IPS-18c (cell line): ENCODE data around the gene FAM83G.
"Not testable (repeated sequence)": the region's sequence is repeated elsewhere in the genome, so short reads cannot be mapped to it uniquely, and the experiment has no call there.

Source experiments
- H3K4me3 ChIP-seq: 2 replicates; pipeline ENCODE4 v1.7.0; 2013; ENCODE audit warnings: low read depth, mild to moderate bottlenecking, low read length, moderate library complexity; ENCODE audit not compliant: insufficient read depth
- H3K9me3 ChIP-seq: one replicate; pipeline ENCODE4 v1.6.1; 2013; ENCODE audit warnings: mild to moderate bottlenecking, low read length, moderate library complexity; ENCODE audit not compliant: control insufficient read depth, insufficient read depth

The FAM83G gene

DNA sequence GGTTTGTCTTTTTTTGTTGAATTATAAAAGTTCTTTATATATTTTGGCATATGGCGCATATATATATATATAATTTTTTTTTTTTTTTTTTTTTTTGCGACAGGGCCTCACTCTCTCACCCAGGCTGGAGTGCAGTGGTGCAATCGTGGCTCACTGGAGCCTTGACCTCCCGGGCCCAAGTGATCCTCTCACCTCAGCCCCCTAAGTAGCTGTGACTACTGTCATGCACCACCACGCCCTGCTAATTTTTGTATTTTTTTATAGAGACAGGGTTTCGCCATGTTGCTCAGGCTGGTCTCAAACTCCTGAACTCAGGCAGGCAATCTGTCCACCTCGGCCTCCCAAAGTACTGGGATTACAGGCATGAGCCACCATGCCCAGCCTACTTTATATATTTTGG is 82.0 kb downstream of the FAM83G start:
- H3K9me3 ChIP-seq, H3K4me3 ChIP-seq: not testable (repeated sequence)

DNA sequence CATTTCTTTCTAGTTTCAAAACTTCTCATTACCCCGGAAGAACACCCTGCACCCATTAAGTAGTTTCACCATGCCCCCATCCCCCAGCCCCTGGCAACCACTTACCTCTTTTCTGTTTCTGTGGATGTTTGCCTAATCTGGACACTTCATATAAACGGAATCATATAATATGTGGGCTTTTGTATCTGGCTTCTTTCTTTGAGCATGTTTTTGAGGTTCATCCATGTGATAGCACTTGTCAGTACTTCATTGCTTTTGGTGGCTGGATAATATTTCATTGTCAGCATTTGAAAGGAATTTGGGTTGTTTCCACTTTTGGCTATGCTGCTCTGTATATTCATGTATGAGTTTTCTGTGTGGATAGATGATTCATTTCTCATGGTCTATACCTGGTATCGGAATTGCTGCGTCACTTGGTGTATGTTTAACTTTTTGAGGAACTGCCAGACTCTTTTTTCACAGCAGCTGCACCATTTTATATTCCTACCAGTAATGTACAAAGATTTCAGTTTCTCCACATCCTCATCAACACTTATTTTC is 82.6 kb downstream of the FAM83G start:
- Histone ChIP-seq H3K9me3 (no peaks in the 10 kb centered on the region), H3K4me3 (no peak overlapping the region)

DNA sequence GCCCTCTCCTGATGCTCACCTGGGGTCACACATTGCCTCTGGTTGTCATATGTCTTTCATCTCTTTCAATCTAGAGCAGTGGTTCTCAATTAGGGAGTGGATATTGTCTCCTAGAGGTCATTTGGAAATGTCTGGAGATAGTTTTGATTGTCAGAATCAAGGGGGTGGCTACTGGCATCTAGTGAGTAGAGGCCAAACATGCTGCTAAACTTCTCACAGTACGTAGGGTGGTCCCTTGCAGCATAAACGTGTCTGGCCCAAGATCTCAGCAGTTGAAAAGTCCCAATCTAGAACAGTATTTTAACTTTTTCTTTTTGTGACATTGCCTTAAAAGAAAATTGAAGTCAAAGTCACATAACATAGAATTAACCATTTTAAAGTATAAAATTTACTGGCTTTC is 83.1 kb downstream of the FAM83G start:
- no peaks in the 10 kb centered on the region for H3K9me3 ChIP-seq
- H3K4me3 ChIP-seq = no peak overlapping the region

DNA sequence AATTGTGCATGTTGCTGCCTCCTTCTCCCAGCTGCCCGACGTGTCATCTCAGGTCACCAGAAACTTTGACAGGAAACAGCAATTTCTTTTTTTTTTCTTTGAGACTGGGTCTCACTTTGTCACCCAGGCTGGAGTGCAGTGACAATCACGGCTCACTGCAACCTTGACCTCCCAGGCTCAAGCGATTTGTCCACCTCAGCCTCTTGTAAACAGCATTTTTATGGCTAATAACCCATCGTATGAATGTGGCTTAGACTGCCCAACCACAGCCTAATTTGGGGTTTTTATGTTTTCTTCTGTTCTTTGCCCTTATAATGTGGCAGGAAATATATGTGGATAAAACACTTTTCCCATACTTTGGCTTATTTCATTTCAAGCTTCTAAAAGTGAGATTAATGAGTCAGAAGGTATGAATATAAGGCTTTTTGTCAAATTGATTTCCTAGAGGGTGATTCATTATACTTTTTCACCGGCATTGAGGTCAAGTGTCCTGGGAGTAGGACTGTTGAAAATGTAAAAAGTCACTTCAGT is 83.6 kb downstream of the FAM83G start:
- Histone ChIP-seq H3K9me3 (no peaks in the 10 kb centered on the region), H3K4me3 (no peak overlapping the region)

DNA sequence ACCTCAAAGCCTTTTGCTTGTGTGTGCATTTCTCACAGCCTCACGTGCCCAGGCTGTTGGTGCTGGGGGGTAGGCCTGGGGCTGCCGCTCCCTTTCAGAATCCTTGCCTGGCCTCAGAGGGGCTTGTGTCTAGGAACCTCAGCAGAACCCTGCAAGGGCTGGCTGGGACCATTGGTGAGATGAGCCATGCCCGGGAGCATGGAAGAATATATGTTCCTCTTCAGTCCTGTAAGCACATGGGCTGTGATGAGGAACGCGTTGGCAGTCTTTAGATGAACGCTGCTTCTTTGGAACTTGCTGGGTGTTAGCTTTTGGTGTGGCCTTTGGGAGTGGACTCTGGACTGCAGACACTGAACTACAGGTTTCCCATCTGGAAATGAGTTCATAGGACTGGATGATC is 84.6 kb downstream of the FAM83G start:
- no peak overlapping the region for H3K4me3 ChIP-seq
- no peaks in the 10 kb centered on the region for H3K9me3 ChIP-seq
